HG02970 (cell line): ENCODE data around the gene OR4D2.

Experiments
- ATAC-seq: cut with Tn5 transposase; IDR thresholded peaks from one replicate; pipeline ENCODE4 v1.9.1; 2021; ENCODE audit warnings: mild to moderate bottlenecking, moderate library complexity, moderate number of reproducible peaks; ENCODE audit not compliant: unreplicated experiment, low FRiP score

OR4D2 gene

DNA sequence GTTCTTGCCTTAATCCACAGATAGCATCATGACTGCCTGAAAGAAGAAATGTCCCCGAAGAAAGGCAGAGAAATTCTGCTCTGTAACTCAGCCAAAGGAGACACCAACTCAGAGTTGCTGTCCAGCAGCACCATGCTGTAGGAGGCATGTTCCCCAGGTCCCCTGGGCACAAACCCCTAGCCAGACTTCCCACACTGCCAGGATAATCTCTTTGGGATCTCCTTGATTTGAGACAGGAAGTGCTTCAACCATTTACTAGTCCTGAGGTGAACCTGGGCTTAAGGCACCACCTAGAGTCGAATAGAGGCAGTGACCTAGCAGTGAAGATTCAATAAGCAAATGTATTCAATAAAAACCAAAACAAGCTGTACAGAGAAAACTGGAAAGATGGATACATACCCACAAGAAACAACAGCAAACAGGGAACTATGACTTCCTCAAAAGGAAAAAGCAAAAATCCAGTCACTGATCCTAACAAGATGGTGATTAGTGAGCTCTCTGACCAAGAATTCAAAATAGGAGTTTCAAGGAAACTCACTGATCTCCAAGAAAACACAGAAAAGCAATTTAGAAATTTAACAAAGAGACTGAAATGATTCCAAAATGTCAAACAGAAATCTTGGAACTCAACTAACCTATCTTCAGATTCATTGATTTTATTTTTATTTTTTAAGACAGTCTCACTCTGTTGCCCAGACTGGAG is 5.7 kb downstream of the OR4D2 start:
- no peak for ATAC-seq

DNA sequence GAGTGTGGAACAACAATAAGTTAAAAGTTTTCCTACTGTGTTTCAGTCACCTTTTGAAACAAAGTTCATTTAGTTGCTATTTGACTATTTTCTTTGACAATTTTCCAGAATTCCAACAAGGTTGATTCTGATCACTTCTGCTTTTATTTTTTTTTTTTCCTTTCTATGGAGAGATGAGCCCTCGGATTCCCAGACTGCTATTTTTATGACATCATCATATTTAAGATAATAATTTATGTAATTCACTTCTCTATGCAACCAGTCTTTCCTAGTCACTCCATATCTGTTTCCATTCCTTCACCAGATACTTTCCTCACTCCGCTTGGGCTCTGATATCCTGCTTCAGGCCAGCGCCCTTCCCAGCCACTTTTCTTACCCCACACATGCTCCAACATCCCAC is 8.1 kb downstream of the OR4D2 start:
- no peak for ATAC-seq

DNA sequence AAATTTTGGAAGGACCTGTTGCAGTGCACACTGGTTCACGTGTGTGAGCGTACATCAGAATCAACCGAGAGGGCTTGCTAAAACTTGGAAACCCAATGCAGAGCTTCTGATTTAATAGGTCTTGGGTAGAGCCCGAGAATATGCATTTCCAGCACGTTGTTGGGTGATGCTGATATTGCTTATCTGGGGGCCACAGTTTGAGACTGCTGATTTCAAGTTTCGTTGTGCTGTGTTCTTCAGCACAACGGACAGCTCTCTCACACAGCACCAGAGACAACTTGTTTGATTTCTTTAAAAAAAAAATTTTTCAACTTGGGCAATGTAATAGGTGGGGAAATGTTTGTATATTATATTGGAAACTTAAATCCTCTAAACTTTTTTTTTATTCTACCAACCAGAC is 9.4 kb downstream of the OR4D2 start:
- no peak for ATAC-seq

DNA sequence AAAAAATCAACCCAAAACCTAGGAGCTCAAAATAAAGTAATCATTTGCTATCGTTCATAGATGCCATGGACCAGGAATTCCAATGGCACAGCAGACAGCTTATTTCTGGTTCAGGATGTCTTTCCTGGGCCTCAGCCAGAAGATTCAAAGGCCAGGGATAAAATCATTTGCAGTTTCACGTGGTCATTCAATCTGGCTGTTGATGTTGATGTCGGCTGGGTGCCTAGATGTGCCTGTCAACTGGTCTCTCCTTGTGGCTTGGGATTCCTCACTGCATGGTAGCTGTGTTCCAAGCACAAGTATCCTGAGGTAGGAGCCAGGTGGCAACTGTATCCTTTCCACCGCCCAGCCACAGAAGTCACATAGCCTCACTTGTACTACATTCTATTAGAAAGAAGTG is 15.0 kb downstream of the OR4D2 start:
- ATAC-seq = no peak

DNA sequence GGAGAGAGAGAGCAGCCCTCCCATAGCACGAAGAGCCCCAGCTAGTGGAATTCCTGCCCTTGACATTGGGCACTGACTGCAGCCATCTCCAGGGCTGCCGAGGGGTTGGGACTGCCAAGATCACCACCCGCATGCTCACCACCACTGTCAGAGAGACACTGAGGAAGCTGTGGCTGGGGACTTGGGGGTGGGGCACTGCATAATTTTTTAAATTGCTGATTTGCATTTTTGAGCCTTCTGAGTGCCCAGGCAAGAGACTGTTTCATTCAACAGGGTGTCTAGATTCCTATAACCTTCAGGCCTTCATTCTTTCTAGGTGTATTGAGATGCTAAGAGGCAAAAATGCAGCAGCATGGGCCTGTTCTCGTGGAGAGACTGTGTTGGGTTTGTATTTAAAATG is 16.7 kb downstream of the OR4D2 start:
- ATAC-seq = no peak

DNA sequence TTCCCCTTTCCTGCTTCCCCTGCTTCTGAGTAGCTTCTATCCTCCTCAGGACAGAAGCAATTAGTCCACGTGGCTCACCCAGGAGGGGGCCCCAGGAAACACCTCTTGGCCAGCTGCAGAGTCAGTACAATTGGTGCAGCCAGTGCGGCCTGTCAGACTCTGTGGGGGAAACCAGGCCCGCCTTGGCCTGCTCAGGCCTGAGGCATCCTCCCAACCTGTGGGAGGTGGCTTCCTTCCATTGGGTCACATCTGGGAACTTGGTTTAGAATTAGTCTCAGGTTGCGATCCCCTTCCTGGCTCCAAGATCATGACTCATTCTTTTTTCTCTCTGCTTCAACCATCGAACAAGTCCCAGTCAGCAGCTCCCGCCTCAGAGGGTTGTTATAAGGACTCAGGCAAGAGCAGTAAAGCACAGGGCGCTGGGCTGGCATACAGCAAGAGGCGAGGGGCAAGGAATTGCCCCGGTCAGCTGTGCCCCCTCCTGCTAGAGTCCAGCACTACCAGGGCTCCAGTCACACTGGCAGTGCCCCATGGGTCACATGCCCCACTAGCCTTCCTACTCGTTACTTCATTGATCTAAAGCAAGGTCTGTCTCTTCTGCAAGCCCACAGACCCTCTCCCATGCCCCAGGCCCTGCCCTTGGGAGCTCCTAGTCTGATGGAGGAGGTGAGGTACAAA is 17.7 kb downstream of the OR4D2 start:
- ATAC-seq = no peak

DNA sequence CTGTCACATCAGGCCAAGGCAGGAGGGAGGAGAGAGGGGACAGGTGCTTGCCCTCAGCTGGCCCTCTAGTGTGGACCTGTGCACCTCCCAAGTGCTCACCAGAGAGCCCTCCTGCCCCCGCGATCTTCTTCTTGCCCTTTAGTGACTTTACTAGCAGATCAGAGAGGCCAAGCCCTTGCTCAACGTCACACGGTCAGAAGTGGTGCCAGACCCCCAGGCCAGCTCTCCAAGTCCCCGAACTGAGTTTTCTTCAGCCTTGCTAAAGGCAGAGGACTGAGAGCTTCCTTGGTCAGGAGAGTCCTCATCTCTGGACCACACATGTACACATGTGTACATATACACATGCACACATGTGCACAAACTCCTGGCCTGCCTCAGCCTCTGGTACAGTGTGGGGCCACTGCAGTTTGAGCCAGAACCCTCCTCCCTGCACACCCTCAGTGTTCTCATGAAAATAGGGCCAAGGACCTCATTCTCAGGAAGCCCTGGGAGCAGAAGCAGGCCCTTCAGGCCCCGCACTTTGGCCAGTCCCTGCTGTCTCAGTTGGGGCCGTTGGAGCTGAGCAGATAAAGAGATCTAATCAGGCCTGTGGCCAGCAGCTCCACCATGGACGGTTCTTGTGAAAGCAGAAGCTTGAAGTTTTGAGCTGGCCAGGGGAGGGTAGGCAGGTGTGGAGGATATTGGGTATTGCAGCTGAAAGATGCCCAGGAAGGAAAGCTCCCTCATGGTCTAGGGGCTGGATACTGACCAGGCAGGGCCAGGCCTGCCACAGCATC is 18.4 kb downstream of the OR4D2 start:
- ATAC-seq = no peak

DNA sequence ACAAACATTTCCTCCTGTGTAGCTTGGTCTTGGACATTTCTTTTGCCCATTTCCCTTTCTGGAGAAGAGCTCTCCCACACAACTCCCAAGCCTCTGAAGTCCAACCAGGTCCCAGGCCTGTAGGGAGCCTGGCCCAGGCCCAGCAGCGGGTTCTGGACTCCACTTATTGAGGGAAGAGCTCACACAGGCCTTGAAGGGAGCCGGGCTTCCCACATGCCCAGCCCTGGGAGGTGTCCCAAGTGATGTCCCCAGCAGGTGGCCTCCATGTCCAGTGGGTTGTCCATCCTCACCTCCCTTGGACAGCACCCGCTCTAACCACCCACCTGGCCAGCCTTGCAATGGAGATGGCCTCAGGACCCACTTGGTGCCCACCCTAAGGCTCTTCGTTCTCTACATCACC is 19.8 kb downstream of the OR4D2 start:
- no peak for ATAC-seq

DNA sequence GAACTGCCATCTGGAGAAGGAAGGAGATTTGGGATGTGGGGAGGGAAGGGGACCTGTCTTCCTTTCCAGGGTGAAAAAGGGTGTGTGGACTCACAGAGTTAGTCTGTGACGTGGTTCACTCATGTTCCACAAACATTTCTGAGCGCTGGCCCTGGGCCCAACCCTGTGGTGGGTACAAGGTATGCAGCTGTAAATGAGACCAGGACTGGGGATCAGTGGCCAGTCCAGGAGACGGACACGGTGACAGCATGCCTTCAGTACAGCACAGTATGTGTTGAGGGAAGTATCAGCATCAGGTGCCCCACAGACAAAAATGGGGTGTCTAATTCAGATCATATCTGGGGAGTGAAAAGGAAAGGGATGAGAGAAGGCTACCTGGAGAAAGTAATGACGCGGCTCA is 20.3 kb downstream of the OR4D2 start:
- ATAC-seq = no peak

DNA sequence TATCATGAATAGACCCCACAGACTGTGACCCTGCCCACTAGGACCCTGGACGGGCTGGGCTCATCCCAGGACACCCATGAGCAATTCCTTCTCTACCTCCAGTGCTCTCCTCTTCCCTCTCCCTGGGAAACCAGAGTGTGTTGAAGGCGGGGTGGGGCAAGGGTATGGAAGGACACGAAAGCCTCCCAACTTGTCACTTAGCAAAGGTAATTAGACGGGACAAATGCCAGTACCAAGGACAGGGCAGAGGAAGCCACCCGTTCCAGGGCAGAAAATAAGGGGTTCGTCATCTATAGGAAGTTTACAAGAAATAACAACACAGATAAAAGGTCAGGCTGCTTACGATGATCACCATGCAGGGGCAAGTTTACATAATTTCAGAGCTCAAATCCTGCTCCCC is 20.9 kb downstream of the OR4D2 start:
- no peak for ATAC-seq

DNA sequence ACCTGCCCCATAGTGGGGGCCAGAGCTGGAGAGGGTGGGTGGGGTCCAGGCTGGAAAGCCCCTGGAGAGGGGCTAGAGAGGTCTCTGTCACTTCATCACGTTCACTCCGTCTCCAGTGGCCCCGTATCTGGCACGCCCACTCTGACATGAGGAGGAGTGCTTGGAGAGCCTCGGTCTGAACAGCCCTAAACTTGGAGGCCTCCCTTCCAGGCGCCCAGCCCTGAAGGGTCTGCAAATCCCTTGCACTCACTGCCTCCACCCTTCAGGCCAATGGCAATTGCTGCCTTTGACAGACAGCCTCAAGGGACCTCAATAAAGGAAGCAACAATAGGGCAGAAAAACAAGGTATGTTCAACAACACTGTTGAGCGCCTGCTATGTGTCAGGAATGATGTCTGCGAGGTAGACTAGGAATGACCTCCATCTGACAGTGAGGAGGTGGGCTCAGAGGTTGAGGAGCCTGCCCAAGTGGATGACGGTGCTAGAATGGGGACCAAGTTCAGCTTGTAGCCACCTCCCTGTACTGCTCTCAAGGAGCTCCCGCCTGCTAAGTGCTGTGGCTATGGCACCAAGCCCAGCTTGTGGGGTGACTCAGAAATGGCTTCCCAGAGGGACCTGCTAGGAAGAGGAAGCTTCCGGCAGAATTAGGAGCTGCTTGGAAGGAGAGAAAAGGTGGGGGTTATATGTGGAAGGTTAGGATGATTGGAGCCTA is 22.8 kb downstream of the OR4D2 start:
- no peak for ATAC-seq

DNA sequence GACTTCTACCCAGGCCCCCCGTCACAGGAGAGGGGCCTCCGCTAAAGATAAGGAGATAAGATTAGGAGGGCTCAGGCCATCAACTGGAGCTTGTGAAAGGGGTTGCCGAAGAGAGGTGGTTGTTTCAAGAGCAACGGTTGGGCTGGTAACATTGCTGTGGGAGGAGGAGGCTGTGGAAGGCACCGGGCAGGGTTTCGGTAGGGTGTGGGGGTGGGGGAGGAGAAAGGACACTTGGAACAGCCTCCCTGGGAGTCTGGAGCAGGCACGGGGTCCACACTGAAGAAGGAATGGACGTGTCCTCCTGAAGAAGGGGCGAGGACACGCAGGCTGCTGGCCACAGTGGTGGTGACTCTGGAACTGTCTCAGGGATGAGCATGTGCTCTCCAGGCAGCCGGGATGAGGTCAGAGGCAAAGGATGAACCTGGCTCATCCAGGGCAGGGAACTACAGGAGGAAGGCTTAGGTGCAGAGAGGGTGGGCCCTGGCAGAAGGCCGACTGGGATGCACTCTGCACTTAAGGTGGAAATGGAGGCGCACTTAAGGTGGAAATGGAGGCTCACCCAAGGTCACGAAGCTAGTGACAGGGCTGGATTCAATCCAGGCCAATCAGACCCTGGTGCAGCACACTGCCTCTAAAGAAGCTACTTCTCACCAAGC is 24.6 kb downstream of the OR4D2 start:
- no peak for ATAC-seq

DNA sequence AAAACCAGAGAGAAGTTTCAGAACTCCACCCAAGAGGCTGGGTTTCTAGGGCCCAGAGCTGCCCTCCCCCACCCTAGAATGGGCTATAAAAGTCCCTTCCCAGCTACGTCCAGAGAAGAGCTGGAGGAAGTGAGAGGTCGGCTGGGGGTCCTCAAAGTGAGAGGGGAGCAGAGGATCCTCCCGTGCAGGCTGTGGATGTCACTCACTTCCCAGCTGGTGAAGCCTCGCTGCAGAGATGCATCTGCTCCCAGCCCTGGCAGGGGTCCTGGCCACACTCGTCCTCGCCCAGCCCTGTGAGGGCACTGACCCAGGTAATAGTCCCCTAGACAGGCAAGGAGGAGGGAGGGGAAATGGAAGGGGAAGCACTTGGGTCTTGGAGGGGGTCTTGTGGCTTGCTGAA is 25.8 kb downstream of the OR4D2 start, which contains the start of gene EPX:
Gene EPX, plus strand, starts transcription at position 115 of the 400 bp plus-strand sequence. Its CDS starts 121 bp downstream, at position 236.
- no peak for ATAC-seq

DNA sequence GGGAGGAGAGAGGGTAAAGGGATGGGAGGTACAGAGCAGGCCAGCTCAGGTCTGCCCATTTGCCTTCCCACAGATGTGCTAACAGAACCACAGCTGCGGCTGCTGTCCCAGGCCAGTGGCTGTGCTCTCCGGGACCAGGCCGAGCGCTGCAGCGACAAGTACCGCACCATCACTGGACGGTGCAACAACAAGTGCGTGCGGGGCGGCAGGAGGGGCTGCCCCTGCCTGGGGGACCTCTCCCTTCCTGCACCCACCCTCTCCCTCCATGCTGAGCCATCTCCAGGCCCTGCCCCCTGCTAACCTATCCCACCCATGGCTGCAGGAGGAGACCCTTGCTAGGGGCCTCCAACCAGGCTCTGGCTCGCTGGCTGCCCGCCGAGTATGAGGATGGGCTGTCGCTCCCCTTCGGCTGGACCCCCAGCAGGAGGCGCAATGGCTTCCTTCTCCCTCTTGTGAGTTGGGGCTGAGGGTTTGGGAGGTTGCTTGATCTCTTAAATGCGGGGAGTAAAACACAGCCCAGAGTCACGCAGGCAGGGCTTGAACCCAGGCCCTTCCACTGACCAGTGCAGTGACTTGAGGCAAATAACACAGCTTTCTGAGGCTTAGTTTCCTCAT is 27.0 kb downstream of the OR4D2 start:
- ATAC-seq = no peak

DNA sequence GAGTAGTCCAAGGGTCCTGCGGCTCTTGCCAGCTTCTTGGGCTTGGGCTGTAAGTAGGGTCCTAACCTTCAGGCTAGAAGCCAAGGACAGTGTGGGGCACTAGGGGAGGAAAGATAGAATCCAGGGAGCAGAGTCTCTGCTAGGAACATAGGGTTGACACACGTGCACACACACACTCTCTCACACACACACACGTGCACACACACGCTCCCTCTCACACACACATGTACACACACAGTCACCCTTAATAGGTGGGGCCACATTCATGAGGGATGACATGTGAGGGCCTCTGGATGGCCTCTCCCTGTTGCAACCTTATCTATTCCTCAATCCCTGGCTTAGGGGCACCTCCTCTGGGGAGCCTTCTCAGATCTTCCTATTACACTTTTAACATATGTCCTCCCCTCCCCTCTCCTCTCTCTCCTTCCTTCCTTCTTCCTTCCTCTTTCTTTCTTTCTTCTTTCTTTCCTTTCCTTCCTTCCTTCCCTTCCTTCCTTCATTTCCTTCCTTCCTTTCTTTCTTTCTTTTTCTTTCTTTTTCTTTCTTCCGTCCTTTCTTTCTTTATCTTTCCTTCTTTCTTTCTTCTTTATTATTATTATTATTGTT is 28.8 kb downstream of the OR4D2 start:
- no peak for ATAC-seq

DNA sequence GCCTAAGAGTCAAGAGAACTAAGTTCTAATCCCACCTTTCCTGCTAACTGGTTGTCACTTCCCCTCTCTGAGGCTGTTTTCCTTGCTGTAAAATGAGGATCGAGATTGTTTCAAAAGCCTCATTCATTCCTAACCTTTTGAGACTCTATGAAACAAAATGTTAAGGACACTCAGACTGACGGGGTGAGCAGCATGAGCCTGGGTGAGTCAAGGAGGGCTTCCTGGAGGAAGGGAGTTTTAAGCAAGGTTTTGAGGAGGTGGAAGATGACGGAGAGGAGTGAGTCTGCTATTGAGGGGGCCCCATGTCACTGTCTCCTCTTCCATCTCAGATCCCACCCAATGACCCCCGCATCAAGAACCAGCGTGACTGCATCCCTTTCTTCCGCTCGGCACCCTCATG is 29.8 kb downstream of the OR4D2 start:
- no peak for ATAC-seq

DNA sequence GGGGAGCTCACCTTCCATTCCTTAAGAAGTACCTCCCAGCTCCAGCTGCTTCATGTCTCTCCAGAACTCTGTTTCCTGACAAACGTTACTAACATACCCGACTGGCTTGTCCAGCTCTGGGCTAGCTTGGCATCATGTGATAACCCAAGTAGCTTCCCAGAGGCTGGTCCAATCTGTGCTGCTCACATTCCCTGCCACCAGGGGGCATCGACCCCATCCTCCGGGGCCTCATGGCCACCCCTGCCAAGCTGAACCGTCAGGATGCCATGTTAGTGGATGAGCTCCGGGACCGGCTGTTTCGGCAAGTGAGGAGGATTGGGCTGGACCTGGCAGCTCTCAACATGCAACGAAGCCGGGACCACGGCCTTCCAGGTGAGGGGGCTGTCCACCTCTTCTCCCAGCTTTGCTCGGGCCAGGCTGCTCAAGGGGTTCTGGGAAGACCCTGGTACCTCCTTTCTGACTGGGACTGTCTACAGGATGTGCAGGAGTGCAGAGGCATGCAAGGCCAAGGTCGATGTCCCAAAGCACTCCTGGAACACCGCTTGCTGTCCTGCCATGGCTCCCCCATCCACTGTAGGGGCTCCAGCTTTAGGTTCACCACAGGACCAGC is 33.3 kb downstream of the OR4D2 start:
- ATAC-seq = no peak

DNA sequence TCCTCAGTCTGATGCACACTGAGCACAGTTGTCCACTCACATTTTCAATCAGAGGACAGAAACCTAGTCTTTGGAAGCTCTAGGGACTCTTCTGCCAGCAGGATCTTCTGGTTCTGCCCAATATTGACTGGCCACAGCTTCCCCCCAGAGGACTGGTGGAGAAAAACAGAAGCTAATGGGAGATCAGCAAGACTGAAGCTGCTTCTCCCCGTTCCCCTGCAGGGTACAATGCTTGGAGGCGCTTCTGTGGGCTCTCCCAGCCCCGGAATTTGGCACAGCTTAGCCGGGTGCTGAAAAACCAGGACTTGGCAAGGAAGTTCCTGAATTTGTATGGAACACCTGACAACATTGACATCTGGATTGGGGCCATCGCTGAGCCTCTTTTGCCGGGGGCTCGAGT is 36.1 kb downstream of the OR4D2 start:
- ATAC-seq = no peak

DNA sequence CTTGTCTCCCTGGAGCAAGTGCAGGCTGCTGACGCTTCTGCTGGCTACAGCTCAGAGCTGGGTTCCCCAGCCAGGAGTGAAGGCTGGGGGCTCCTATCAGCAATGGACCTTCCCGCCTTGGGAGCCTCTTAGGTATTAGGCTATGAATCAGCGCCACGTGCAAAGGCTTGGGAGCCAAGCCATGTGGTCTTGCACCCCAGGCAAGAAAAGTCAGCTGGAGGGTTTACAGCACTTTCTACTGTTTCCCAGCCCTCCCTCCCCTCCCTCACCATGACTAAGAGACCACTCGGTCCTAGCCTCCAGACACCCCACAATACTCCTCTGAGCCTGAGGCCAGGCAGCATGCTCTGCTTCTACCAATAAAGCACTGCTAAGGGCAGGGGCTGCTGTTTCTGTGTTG is 38.0 kb downstream of the OR4D2 start:
- no peak for ATAC-seq
